Mesenchymal stem cell (in vitro differentiated cells and primary cell): Measurements from ENCODE around the gene SUPT3H.

Experiments
- DNase-seq: peaks from one replicate; pipeline ENCODE4 v3.0.0-alpha.2; 2013
- H2AFZ ChIP-seq: one replicate; pipeline ENCODE4 v1.6.1; 2013; ENCODE audit warnings: low read depth, mild to moderate bottlenecking, control low read depth, inconsistent platforms, low read length, moderate library complexity
- H2AK5ac ChIP-seq: 2 replicates; pipeline ENCODE4 v1.6.1; 2013; ENCODE audit warnings: low read length, moderate library complexity, mild to moderate bottlenecking, inconsistent platforms; ENCODE audit not compliant: severe bottlenecking
- H2BK120ac ChIP-seq: one replicate; pipeline ENCODE4 v1.6.1; 2013; ENCODE audit warnings: low read depth, mild to moderate bottlenecking, inconsistent platforms, low read length, moderate library complexity
- H2BK12ac ChIP-seq, 2 experiments: one replicate each; pipeline ENCODE4 v1.6.1; 2013; ENCODE audit warnings: inconsistent platforms in 2 of 2, low read length in 2 of 2, mild to moderate bottlenecking in 2 of 2, moderate library complexity in 2 of 2, control low read depth in 1 of 2
- H2BK15ac ChIP-seq: one replicate; pipeline ENCODE4 v1.6.1; 2013; ENCODE audit warnings: mild to moderate bottlenecking, low read depth, inconsistent platforms; ENCODE audit not compliant: poor library complexity, severe bottlenecking
- H2BK5ac ChIP-seq: 2 replicates; pipeline ENCODE4 v1.6.1; 2013; ENCODE audit warnings: low read depth, mild to moderate bottlenecking, low read length, control low read depth, inconsistent platforms; ENCODE audit not compliant: poor library complexity, severe bottlenecking
- H3K14ac ChIP-seq, 2 experiments: one replicate each; pipeline ENCODE4 v1.6.1; 2013; ENCODE audit warnings: inconsistent platforms in 2 of 2, low read length in 2 of 2, control low read depth in 1 of 2, mild to moderate bottlenecking in 1 of 2, moderate library complexity in 1 of 2
- H3K18ac ChIP-seq, 2 experiments: one replicate each; pipeline ENCODE4 v1.6.1; 2013; ENCODE audit warnings: inconsistent platforms in 2 of 2, low read length in 2 of 2, control low read depth in 1 of 2, low read depth in 1 of 2, mild to moderate bottlenecking in 1 of 2
- H3K23ac ChIP-seq, 2 experiments: one replicate each; pipeline ENCODE4 v1.6.1; 2013; ENCODE audit warnings: inconsistent platforms in 2 of 2, low read length in 2 of 2, mild to moderate bottlenecking in 2 of 2, moderate library complexity in 2 of 2, control low read depth in 1 of 2
- H3K27ac ChIP-seq: 2 replicates; pipeline ENCODE4 v1.5.1; 2013; ENCODE audit warnings: mild to moderate bottlenecking, moderate library complexity, low read length, control low read depth, inconsistent platforms; ENCODE audit not compliant: poor library complexity, severe bottlenecking
- H3K27me3 ChIP-seq, 2 experiments: 2 replicates each; pipeline versions ENCODE4 v1.6.1 to v1.7.0; 2013; ENCODE audit warnings: low read length in 2 of 2, mild to moderate bottlenecking in 2 of 2, moderate library complexity in 2 of 2, control low read depth in 1 of 2, inconsistent platforms in 1 of 2; ENCODE audit not compliant: control insufficient read depth in 1 of 2, insufficient read depth in 1 of 2
- H3K36me3 ChIP-seq, 2 experiments: 2 replicates each; pipeline versions ENCODE4 v1.6.1 to v1.7.0; 2013; ENCODE audit warnings: low read length in 2 of 2, control low read depth in 1 of 2, inconsistent platforms in 1 of 2, low read depth in 1 of 2, mild to moderate bottlenecking in 1 of 2; ENCODE audit not compliant: insufficient read depth in 2 of 2, control insufficient read depth in 1 of 2
- H3K4ac ChIP-seq, 2 experiments: one replicate each; pipeline ENCODE4 v1.6.1; 2013; ENCODE audit warnings: inconsistent platforms in 2 of 2, low read length in 2 of 2, mild to moderate bottlenecking in 2 of 2, moderate library complexity in 2 of 2, control low read depth in 1 of 2, low read depth in 1 of 2
- H3K4me1 ChIP-seq: 2 replicates; pipeline ENCODE4 v1.6.1; 2013; ENCODE audit warnings: low read depth, low read length, control low read depth; ENCODE audit not compliant: control insufficient read depth, insufficient read depth
- H3K4me2 ChIP-seq: 2 replicates; pipeline ENCODE4 v1.6.1; 2013; ENCODE audit warnings: low read length, mild to moderate bottlenecking, inconsistent platforms; ENCODE audit not compliant: poor library complexity, severe bottlenecking
- H3K4me3 ChIP-seq, 2 experiments: 2 replicates each; pipeline versions ENCODE4 v1.5.1 to v1.7.0; 2013; ENCODE audit warnings: low read length in 2 of 2, mild to moderate bottlenecking in 2 of 2, control low read depth in 1 of 2, low read depth in 1 of 2; ENCODE audit not compliant: insufficient read depth in 1 of 2
- H3K79me1 ChIP-seq: replicated peaks from 2 replicates; pipeline ENCODE4 v1.6.1; 2013; ENCODE audit warnings: mild to moderate bottlenecking, control low read depth, low read length, inconsistent platforms; ENCODE audit not compliant: poor library complexity, severe bottlenecking
- H3K9ac ChIP-seq: 2 replicates; pipeline ENCODE4 v1.7.0; 2013; ENCODE audit warnings: mild to moderate bottlenecking, low read length, moderate library complexity
- H3K9me3 ChIP-seq: 2 replicates; pipeline ENCODE4 v1.7.0; 2013; ENCODE audit warnings: mild to moderate bottlenecking, low read length; ENCODE audit not compliant: control insufficient read depth
- H4K8ac ChIP-seq: one replicate; pipeline ENCODE4 v1.6.1; 2013; ENCODE audit warnings: inconsistent platforms, mild to moderate bottlenecking, low read length, moderate library complexity
- H4K91ac ChIP-seq: one replicate; pipeline ENCODE4 v1.6.1; 2013; ENCODE audit warnings: mild to moderate bottlenecking, low read length, inconsistent platforms
- WGBS: methylation state at CpG from one replicate; pipeline ENCODE4 v1.1.7; 2013; ENCODE audit warnings: mixed read lengths; 5-methylcytosine and 5-hydroxymethylcytosine counted together

Gene SUPT3H

GRCh38 chr6:45327956-45328522 lies 49.7 kb downstream of the SUPT3H start, which contains the start of gene RUNX2:
Gene RUNX2 (plus strand): TSS chr6:45328330. CDS start chr6:45328727, 397 bp downstream.
- Histone ChIP-seq H4K91ac (no peak within 1 kb of the TSS), H3K27me3 (no peaks in the 10 kb centered on the region), H3K23ac (no peak within 1 kb of the TSS), H3K14ac (no peak within 1 kb of the TSS), H3K9ac (peak within 1 kb of the TSS; percentile 76), H3K4me1 (peaks cover 1% of the 10 kb centered on the region), H3K4me3 (peak within 1 kb of the TSS in 1 of 2 experiments; percentile 54), H2BK120ac (no peak within 1 kb of the TSS), H4K8ac (no peak within 1 kb of the TSS), H3K4me2 (peak within 1 kb of the TSS; percentile 63), H2BK15ac (no peak within 1 kb of the TSS), H3K79me1 (peaks cover 3% of the 10 kb centered on the region), H2BK12ac (no peak within 1 kb of the TSS), H3K9me3 (no peaks in the 10 kb centered on the region), H3K4ac (no peak within 1 kb of the TSS), H3K36me3 (no peaks in the 10 kb centered on the region), H3K18ac (peak within 1 kb of the TSS in 1 of 2 experiments; percentile 21), H3K27ac (peak within 1 kb of the TSS; percentile 22), H2AFZ (peak within 1 kb of the TSS; percentile 63), H2AK5ac (no peak within 1 kb of the TSS), H2BK5ac (no peak within 1 kb of the TSS)
- peak; percentile 74 for DNase-seq
- WGBS = 53% methylated on average over 4 of the region's 5 CpGs

DNA sequence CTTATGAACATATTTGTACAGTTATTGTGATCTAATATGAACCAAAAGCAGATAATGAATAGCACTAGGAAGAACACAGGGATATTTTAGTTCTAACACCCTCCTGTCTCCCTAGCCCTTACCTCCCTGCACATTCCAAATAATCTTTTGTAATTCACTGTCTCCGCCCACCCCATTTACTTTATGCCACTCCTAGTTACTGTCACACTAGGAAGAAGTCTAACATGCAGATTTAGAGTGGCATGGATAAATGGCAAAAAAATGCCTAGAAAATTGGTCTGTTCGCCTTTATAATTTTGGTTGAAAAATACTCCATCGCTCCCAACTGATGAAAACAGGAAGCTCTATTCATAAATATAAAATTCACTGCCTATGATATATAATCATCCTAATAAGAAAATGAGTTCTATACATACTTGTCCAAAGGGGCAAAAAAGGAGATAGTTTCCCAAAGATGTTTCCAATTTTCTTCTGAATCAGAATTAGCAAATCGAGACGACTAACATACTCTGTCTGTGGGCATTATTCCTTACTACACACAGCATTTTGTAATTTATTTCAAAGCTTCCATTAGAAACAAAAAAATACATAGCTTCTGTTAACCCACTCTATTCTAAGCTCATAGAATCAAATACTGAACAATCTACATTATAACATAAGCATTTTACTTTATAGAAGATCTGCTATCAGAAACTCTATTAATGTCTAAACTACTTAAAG lies 50.9 kb downstream of the SUPT3H start:
- no peak overlapping the region for H3K4me3 ChIP-seq
- H3K36me3 ChIP-seq = no peaks in the 10 kb centered on the region
- no peak overlapping the region for H4K91ac ChIP-seq
- H2BK15ac ChIP-seq = no peak overlapping the region
- DNase-seq = no peak
- H3K4me2 ChIP-seq = no peak overlapping the region
- no peak overlapping the region for H2AFZ ChIP-seq
- peaks cover 1% of the 10 kb centered on the region for H3K4me1 ChIP-seq
- H3K18ac ChIP-seq = no peak overlapping the region
- H3K9ac ChIP-seq = peak overlapping the region; percentile 76
- H3K79me1 ChIP-seq = peaks cover 5% of the 10 kb centered on the region
- no peak overlapping the region for H2AK5ac ChIP-seq
- no peak overlapping the region for H3K4ac ChIP-seq
- H4K8ac ChIP-seq = no peak overlapping the region
- H3K27me3 ChIP-seq = no peaks in the 10 kb centered on the region
- WGBS = 93% methylated on average over 3 of the region's 5 CpGs
- H2BK120ac ChIP-seq = no peak overlapping the region
- no peaks in the 10 kb centered on the region for H3K9me3 ChIP-seq
- H2BK12ac ChIP-seq = no peak overlapping the region
- H3K27ac ChIP-seq = no peak overlapping the region
- no peak overlapping the region for H3K14ac ChIP-seq
- no peak overlapping the region for H2BK5ac ChIP-seq
- H3K23ac ChIP-seq = no peak overlapping the region

DNA sequence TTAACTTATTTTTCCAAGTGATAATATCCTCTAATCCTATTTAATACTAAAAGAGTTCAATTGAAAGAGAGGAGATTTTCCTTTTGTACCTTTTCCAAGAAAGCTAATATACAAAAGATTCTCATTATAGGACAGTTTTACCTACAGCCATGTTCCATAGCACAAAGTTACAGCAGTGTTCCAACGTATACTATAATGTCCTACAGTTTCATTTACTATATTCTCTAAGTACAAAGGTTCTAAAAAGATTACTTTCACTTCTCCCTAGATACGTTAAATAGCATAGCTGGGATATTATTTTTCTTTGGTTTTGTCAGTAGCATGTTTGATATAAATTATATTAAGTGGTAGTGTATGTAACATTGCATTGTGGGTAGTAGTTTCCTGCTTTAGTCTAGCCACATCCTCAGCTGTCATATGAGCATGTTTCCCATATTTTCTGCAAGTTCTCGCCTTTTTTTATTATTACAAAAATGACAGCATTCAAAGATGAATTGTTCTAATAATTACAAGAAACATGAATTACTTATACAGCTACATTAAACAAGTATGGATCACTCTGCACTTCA lies 54.0 kb downstream of the SUPT3H start:
- 83% methylated on average over 2 of the region's 3 CpGs for WGBS
- no peak overlapping the region for H4K91ac ChIP-seq
- H3K9ac ChIP-seq = peak overlapping the region; percentile 44
- no peak for DNase-seq
- H3K4me3 ChIP-seq = peak overlapping the region in 1 of 2 experiments; percentile 30
- H2BK12ac ChIP-seq = no peak overlapping the region
- no peak overlapping the region for H3K23ac ChIP-seq
- no peaks in the 10 kb centered on the region for H3K4me1 ChIP-seq
- H3K4ac ChIP-seq = no peak overlapping the region
- H2AK5ac ChIP-seq = no peak overlapping the region
- H2BK5ac ChIP-seq = no peak overlapping the region
- no peak overlapping the region for H2BK120ac ChIP-seq
- H3K4me2 ChIP-seq = no peak overlapping the region
- no peak overlapping the region for H3K27ac ChIP-seq
- H4K8ac ChIP-seq = no peak overlapping the region
- no peak overlapping the region for H2AFZ ChIP-seq
- no peaks in the 10 kb centered on the region for H3K36me3 ChIP-seq
- H3K9me3 ChIP-seq = no peaks in the 10 kb centered on the region
- H3K27me3 ChIP-seq = no peaks in the 10 kb centered on the region
- H2BK15ac ChIP-seq = no peak overlapping the region
- no peak overlapping the region for H3K18ac ChIP-seq
- no peak overlapping the region for H3K14ac ChIP-seq
- peaks cover 5% of the 10 kb centered on the region for H3K79me1 ChIP-seq

GRCh38 chr6:45320349-45320748 lies 57.4 kb downstream of the SUPT3H start:
- H3K9me3 ChIP-seq = peaks cover 4% of the 10 kb centered on the region
- H3K18ac ChIP-seq = no peak overlapping the region

More at GRCh38 chr6:45320349-45320748, 57.4 kb downstream of the SUPT3H start:
- Histone ChIP-seq H3K14ac (no peak overlapping the region), H3K9ac (no peak overlapping the region), H3K4me3 (no peak overlapping the region), H3K27ac (no peak overlapping the region), H3K4ac (no peak overlapping the region), H3K23ac (no peak overlapping the region), H3K4me2 (no peak overlapping the region), H2AK5ac (no peak overlapping the region), H2BK120ac (no peak overlapping the region), H2BK15ac (no peak overlapping the region), H4K91ac (no peak overlapping the region), H3K4me1 (no peaks in the 10 kb centered on the region), H4K8ac (no peak overlapping the region), H3K36me3 (no peaks in the 10 kb centered on the region), H2AFZ (no peak overlapping the region), H2BK5ac (no peak overlapping the region), H2BK12ac (no peak overlapping the region), H3K79me1 (peaks cover 3% of the 10 kb centered on the region), H3K27me3 (no peaks in the 10 kb centered on the region)
- no peak for DNase-seq
- 100% methylated on average over 4 of the region's 4 CpGs for WGBS
